ENCODE data around the gene NEK10.

DNA sequence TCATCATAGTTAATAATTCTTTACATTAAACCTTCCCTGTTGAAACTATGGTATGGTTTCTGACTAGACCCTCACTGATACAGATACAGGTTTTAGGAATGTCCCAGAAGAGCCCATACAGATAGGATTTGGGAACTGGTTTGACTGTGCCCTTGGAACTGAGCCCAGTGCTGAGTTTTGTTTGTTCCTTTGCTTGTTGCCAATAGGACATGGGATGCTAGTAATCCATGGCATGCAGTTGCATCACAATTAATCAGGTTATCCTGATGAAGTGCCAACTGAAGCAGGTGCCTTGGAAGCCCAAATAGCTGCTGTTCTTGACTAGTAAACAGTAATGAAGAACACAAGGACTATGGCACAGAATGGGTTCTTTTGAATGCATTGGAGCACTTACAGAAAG lies 230.6 kb downstream of the NEK10 start:
- TF ChIP-seq, protein P1, sequence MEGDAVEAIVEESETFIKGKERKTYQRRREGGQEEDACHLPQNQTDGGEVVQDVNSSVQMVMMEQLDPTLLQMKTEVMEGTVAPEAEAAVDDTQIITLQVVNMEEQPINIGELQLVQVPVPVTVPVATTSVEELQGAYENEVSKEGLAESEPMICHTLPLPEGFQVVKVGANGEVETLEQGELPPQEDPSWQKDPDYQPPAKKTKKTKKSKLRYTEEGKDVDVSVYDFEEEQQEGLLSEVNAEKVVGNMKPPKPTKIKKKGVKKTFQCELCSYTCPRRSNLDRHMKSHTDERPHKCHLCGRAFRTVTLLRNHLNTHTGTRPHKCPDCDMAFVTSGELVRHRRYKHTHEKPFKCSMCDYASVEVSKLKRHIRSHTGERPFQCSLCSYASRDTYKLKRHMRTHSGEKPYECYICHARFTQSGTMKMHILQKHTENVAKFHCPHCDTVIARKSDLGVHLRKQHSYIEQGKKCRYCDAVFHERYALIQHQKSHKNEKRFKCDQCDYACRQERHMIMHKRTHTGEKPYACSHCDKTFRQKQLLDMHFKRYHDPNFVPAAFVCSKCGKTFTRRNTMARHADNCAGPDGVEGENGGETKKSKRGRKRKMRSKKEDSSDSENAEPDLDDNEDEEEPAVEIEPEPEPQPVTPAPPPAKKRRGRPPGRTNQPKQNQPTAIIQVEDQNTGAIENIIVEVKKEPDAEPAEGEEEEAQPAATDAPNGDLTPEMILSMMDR (IDR thresholded peaks at IDR 0.05), result no peak
- no peak for TF ChIP-seq POLR2A (IDR thresholded peaks at IDR 0.05)

Measured in adrenal gland (tissue), 5 donors.